ENCODE data around the gene IL3.

DNA sequence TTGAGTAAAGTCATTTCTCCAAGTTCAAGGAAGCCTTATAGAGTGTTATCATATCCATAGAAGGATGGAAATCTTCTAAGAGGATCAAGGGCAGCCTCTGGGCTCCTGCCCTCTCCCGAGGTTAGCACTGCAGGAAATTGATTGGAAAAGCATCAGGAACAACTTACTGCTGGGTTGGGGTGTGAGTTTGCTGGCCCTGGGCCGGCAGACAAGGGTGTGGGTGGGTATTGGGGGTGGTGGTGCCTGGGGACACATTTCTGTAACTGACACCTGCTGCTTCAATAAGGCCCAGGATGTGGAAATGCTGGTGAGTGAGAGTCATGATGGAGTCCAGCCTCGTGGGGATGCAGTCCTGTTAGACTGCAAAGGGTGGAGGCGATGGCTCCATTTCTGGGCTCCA lies 18.6 kb downstream of the IL3 start:
- TF ChIP-seq CTCF (IDR thresholded peaks at IDR 0.05) = no peak
- no peak for TF ChIP-seq KAT7 (CRISPR knock-in tag; IDR thresholded peaks at IDR 0.05; ENCODE audit: borderline replicate concordance)
- TF ChIP-seq ZBTB21 (CRISPR knock-in tag; IDR thresholded peaks at IDR 0.05; ENCODE audit: borderline replicate concordance) = no peak
- no peak for TF ChIP-seq ZNF232 (CRISPR knock-in tag; IDR thresholded peaks at IDR 0.05)

Data from WTC11 (cell line).